H9 (cell line): ENCODE data around the gene MND1. TPM values are rescaled to one million over a fixed set of nuclear protein-coding genes. Genes with fewer than 3 reads are reported as not detected.
"Not testable (repeated sequence)": the region's sequence is repeated elsewhere in the genome, so short reads cannot be mapped to it uniquely, and the experiment has no call there.

Experiments used
- DNase-seq: peaks from one replicate; pipeline ENCODE4 v3.0.0-alpha.2; 2017
- H2AFZ ChIP-seq: one replicate; pipeline ENCODE4 v1.6.1; 2013; ENCODE audit warnings: mild to moderate bottlenecking, low read length, control low read depth, moderate library complexity
- H2AK5ac ChIP-seq: 2 replicates; pipeline ENCODE4 v1.6.1; 2013; ENCODE audit warnings: low read length, control low read depth, mixed read lengths; ENCODE audit not compliant: insufficient read length
- H2BK120ac ChIP-seq: one replicate; pipeline ENCODE4 v1.6.1; 2013; ENCODE audit warnings: low read depth, mild to moderate bottlenecking, low read length, control low read depth, inconsistent platforms; ENCODE audit not compliant: poor library complexity, severe bottlenecking
- H2BK12ac ChIP-seq: 2 replicates; pipeline ENCODE4 v1.6.1; 2013; ENCODE audit warnings: low read length, control low read depth, mixed read lengths, low read depth; ENCODE audit not compliant: insufficient read length
- H2BK15ac ChIP-seq: 2 replicates; pipeline ENCODE4 v1.6.1; 2013; ENCODE audit warnings: low read depth, low read length, control low read depth
- H2BK20ac ChIP-seq: one replicate; pipeline ENCODE4 v1.6.1; 2013; ENCODE audit warnings: low read depth, mild to moderate bottlenecking, low read length, control low read depth, inconsistent platforms; ENCODE audit not compliant: poor library complexity, severe bottlenecking
- H2BK5ac ChIP-seq: 2 replicates; pipeline ENCODE4 v1.6.1; 2013; ENCODE audit warnings: low read length, control low read depth, mixed read lengths; ENCODE audit not compliant: insufficient read length
- H3K14ac ChIP-seq: 2 replicates; pipeline ENCODE4 v1.6.1; 2013; ENCODE audit warnings: low read length, control low read depth; ENCODE audit not compliant: insufficient read depth
- H3K18ac ChIP-seq: 2 replicates; pipeline ENCODE4 v1.6.1; 2013; ENCODE audit warnings: low read depth, mild to moderate bottlenecking, mixed read lengths, low read length, control low read depth; ENCODE audit not compliant: insufficient read length
- H3K23ac ChIP-seq: 2 replicates; pipeline ENCODE4 v1.6.1; 2013; ENCODE audit warnings: low read length, control low read depth, mixed read lengths, low read depth; ENCODE audit not compliant: insufficient read length
- H3K23me2 ChIP-seq: 2 replicates; pipeline ENCODE4 v1.6.1; 2013; ENCODE audit warnings: low read depth, mild to moderate bottlenecking, mixed read lengths, low read length, control low read depth; ENCODE audit not compliant: insufficient read length, poor library complexity, severe bottlenecking
- H3K27ac ChIP-seq: 2 replicates; pipeline ENCODE4 v1.5.1; 2013; ENCODE audit warnings: low read length, control low read depth, mixed read lengths, low read depth; ENCODE audit not compliant: insufficient read length
- H3K27me3 ChIP-seq: 2 replicates; pipeline ENCODE4 v1.6.1; 2013; ENCODE audit warnings: low read length, control low read depth, inconsistent platforms; ENCODE audit not compliant: insufficient read depth
- H3K4ac ChIP-seq: 2 replicates; pipeline ENCODE4 v1.6.1; 2013; ENCODE audit warnings: low read depth, mild to moderate bottlenecking, control low read depth, inconsistent platforms, low read length, moderate library complexity
- H3K4me1 ChIP-seq: 2 replicates; pipeline ENCODE4 v1.6.1; 2013; ENCODE audit warnings: low read length, control low read depth, inconsistent platforms; ENCODE audit not compliant: insufficient read depth
- H3K4me2 ChIP-seq: 2 replicates; pipeline ENCODE4 v1.6.1; 2013; ENCODE audit warnings: low read length, control low read depth, mixed read lengths; ENCODE audit not compliant: insufficient read length, insufficient read depth
- H3K56ac ChIP-seq: 2 replicates; pipeline ENCODE4 v1.6.1; 2013; ENCODE audit warnings: low read depth, mild to moderate bottlenecking, mixed read lengths, low read length, control low read depth; ENCODE audit not compliant: insufficient read length
- H3K79me1 ChIP-seq: 2 replicates; pipeline ENCODE4 v1.6.1; 2013; ENCODE audit warnings: low read depth, mild to moderate bottlenecking, moderate library complexity, low read length, control low read depth, inconsistent platforms; ENCODE audit not compliant: insufficient read depth, poor library complexity, severe bottlenecking
- H3K79me2 ChIP-seq: 2 replicates; pipeline ENCODE4 v1.6.1; 2013; ENCODE audit warnings: low read length, control low read depth, inconsistent platforms; ENCODE audit not compliant: insufficient read depth
- H3K9ac ChIP-seq: 2 replicates; pipeline ENCODE4 v1.6.1; 2013; ENCODE audit warnings: low read length, control low read depth, mixed read lengths; ENCODE audit not compliant: insufficient read length; ENCODE audit errors: extremely low read depth
- H3K9me3 ChIP-seq: one replicate; pipeline ENCODE4 v1.6.1; 2013; ENCODE audit warnings: low read depth, low read length, inconsistent platforms; ENCODE audit not compliant: control insufficient read depth
- H3T11ph ChIP-seq: one replicate; pipeline ENCODE4 v1.6.1; 2013; ENCODE audit warnings: mild to moderate bottlenecking, low read length, control low read depth, inconsistent platforms
- H4K20me1 ChIP-seq: one replicate; pipeline ENCODE4 v1.6.1; 2013; ENCODE audit not compliant: control insufficient read depth, insufficient read length, insufficient read depth
- H4K5ac ChIP-seq: 2 replicates; pipeline ENCODE4 v1.6.1; 2013; ENCODE audit warnings: low read depth, mild to moderate bottlenecking, mixed read lengths, low read length, control low read depth; ENCODE audit not compliant: insufficient read length
- H4K8ac ChIP-seq: replicated peaks from 2 replicates; pipeline ENCODE4 v1.6.1; 2013; ENCODE audit warnings: low read length, control low read depth, mixed read lengths, low read depth; ENCODE audit not compliant: insufficient read length
- H4K91ac ChIP-seq: 2 replicates; pipeline ENCODE4 v1.6.1; 2013; ENCODE audit warnings: low read depth, mild to moderate bottlenecking, moderate library complexity, mixed read lengths, low read length, control low read depth; ENCODE audit not compliant: insufficient read length
- H3K27ac Mint-ChIP-seq, 3 experiments: 2 replicates in 2 of 3; 3 replicates in 1 of 3; pipeline ENCODE4 v1.8.0; 2020 to 2021; ENCODE audit warnings: mixed read lengths in 3 of 3, mild to moderate bottlenecking in 1 of 3, moderate library complexity in 1 of 3
- H3K27me3 Mint-ChIP-seq: 2 replicates; pipeline ENCODE4 v1.8.0; 2021; ENCODE audit warnings: low read depth, mild to moderate bottlenecking, moderate library complexity, mixed read lengths
- H3K36me3 Mint-ChIP-seq, 3 experiments: 2 replicates in 2 of 3; 3 replicates in 1 of 3; pipeline ENCODE4 v1.8.0; 2020 to 2021; ENCODE audit warnings: low read depth in 3 of 3, mixed read lengths in 3 of 3; ENCODE audit not compliant: insufficient read depth in 1 of 3
- H3K4me1 Mint-ChIP-seq, 2 experiments: 2 replicates each; pipeline ENCODE4 v1.8.0; 2020; ENCODE audit warnings: mixed read lengths in 2 of 2
- H3K4me3 Mint-ChIP-seq, 2 experiments: 2 replicates in 1 of 2; 3 replicates in 1 of 2; pipeline ENCODE4 v1.8.0; 2020 to 2021; ENCODE audit warnings: mild to moderate bottlenecking in 2 of 2, mixed read lengths in 2 of 2, moderate library complexity in 1 of 2
- H3K9me3 Mint-ChIP-seq, 2 experiments: 2 replicates in 1 of 2; 3 replicates in 1 of 2; pipeline ENCODE4 v1.8.0; 2020; ENCODE audit warnings: mild to moderate bottlenecking in 2 of 2, mixed read lengths in 2 of 2, moderate library complexity in 1 of 2
- WGBS: extraction: QIAGEN DNeasy Blood & Tissue Kit; methylation state at CpG from one replicate; pipeline ENCODE4 v1.1.7; 2013; ENCODE audit warnings: missing lambda C conversion rate, low lambda C conversion rate, mixed read lengths; ENCODE audit not compliant: insufficient read length; ENCODE audit errors: extremely low coverage; 5-methylcytosine and 5-hydroxymethylcytosine counted together
- total RNA-seq: library from RNA; stranded (reverse); gene quantifications from 2 replicates; pipeline ENCODE4 v1.2.1, GENCODE V29; 2021
- TF ChIP-seq, protein P1 (sequence below): fragments of 200-600 bp; sonication (generic); conservative IDR thresholded peaks from 3 replicates; pipeline ENCODE4 v1.8.0; 2021; ENCODE audit warnings: antibody characterized with exemption, mild to moderate bottlenecking

The MND1 gene
- total RNA-seq, 1 experiment from 2014 or later = 21.0 TPM

DNA sequence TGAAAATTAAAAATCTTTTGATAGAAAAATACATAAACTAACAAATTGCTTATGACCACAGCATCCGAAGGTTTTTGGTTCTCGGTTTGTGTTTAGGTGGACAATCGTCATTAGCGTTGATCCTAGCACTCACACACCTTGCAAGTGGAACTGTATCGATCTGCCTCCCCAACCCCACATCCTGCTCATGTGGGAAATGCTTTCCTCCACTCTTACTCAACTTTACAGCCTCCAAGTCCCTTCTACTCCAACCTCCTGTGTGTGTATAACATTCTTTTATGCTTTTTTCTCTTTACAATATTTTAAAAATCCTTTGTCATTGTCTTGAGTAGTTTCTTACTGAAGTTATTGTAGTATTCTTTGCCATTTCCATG is 106.0 kb downstream of the MND1 start:
- no peak overlapping the region for H3K4me2 ChIP-seq
- H3K23ac ChIP-seq = peak overlapping the region; percentile 29
- H3K36me3 Mint-ChIP-seq = no peaks in the 10 kb centered on the region
- H2BK12ac ChIP-seq = no peak overlapping the region
- no peaks in the 10 kb centered on the region for H3K79me2 ChIP-seq
- no peak overlapping the region for H4K5ac ChIP-seq
- no peaks in the 10 kb centered on the region for H3K79me1 ChIP-seq
- H2BK15ac ChIP-seq = no peak overlapping the region
- H3K27ac ChIP-seq = no peak overlapping the region
- no peak for DNase-seq
- no peak overlapping the region for H3K14ac ChIP-seq
- H4K8ac ChIP-seq = no peak overlapping the region
- no peak overlapping the region for H4K91ac ChIP-seq
- H3K9ac ChIP-seq = no peak overlapping the region
- no peak overlapping the region for H2BK20ac ChIP-seq
- H3T11ph ChIP-seq = no peak overlapping the region
- H3K27me3 ChIP-seq = no peaks in the 10 kb centered on the region
- no peaks in the 10 kb centered on the region for H3K27me3 Mint-ChIP-seq
- no peak overlapping the region for H3K4ac ChIP-seq
- H3K23me2 ChIP-seq = no peaks in the 10 kb centered on the region
- no peak overlapping the region for H3K27ac Mint-ChIP-seq
- no peaks in the 10 kb centered on the region for H4K20me1 ChIP-seq
- TF ChIP-seq, protein P1, sequence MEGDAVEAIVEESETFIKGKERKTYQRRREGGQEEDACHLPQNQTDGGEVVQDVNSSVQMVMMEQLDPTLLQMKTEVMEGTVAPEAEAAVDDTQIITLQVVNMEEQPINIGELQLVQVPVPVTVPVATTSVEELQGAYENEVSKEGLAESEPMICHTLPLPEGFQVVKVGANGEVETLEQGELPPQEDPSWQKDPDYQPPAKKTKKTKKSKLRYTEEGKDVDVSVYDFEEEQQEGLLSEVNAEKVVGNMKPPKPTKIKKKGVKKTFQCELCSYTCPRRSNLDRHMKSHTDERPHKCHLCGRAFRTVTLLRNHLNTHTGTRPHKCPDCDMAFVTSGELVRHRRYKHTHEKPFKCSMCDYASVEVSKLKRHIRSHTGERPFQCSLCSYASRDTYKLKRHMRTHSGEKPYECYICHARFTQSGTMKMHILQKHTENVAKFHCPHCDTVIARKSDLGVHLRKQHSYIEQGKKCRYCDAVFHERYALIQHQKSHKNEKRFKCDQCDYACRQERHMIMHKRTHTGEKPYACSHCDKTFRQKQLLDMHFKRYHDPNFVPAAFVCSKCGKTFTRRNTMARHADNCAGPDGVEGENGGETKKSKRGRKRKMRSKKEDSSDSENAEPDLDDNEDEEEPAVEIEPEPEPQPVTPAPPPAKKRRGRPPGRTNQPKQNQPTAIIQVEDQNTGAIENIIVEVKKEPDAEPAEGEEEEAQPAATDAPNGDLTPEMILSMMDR = no peak
- no peak overlapping the region for H3K4me3 Mint-ChIP-seq
- no peak overlapping the region for H2AK5ac ChIP-seq
- H3K18ac ChIP-seq = no peak overlapping the region
- no CpG with 5 or more reads among the region's 5 CpGs for WGBS
- no peak overlapping the region for H2BK5ac ChIP-seq
- H2BK120ac ChIP-seq = no peak overlapping the region
- no peaks in the 10 kb centered on the region for H3K9me3 Mint-ChIP-seq
- no peak overlapping the region for H2AFZ ChIP-seq
- no peaks in the 10 kb centered on the region for H3K4me1 ChIP-seq
- H3K4me1 Mint-ChIP-seq = peaks cover 16 to 18% of the 10 kb centered on the region in 2 experiments
- no peak overlapping the region for H3K56ac ChIP-seq
- H3K9me3 ChIP-seq = no peaks in the 10 kb centered on the region

DNA sequence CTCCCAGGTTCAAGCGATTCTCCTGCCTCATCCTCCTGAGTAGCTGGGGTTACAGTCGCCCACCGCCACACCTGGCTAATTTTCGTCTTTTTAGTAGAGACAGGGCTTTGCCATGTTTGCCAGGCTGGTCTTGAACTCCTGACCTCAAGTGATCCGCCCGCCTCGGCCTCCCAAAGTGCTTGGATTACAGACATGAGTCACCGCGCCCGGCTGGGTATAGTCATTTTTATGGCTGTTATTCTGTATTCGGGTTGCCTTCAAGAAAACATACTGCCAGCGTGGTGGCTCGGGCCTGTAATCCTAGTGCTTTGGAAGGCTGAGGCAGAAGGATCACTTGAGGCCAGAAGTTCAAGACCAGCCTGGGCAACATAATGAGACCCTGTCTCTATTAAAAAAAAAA is 106.7 kb downstream of the MND1 start:
- WGBS = no CpG with 5 or more reads among the region's 13 CpGs
- not testable (repeated sequence) for H2BK12ac ChIP-seq, H3K23ac ChIP-seq, H3K4me1 ChIP-seq, H3K4me3 Mint-ChIP-seq, H3K27me3 ChIP-seq, H3K27ac ChIP-seq, DNase-seq, H3K23me2 ChIP-seq, H2BK5ac ChIP-seq, H3K9ac ChIP-seq, H2BK120ac ChIP-seq, H3K79me2 ChIP-seq, H3K56ac ChIP-seq, H4K5ac ChIP-seq, H3K4me2 ChIP-seq, H4K91ac ChIP-seq, H4K20me1 ChIP-seq, H2BK15ac ChIP-seq, H2AFZ ChIP-seq, H2BK20ac ChIP-seq, H3K9me3 Mint-ChIP-seq, H2AK5ac ChIP-seq, H3K36me3 Mint-ChIP-seq, H3K27me3 Mint-ChIP-seq, H3K14ac ChIP-seq, H3K18ac ChIP-seq, H3T11ph ChIP-seq, H3K9me3 ChIP-seq, H3K27ac Mint-ChIP-seq, H3K79me1 ChIP-seq, H4K8ac ChIP-seq, H3K4ac ChIP-seq
- peaks cover 16 to 18% of the 10 kb centered on the region in 2 experiments for H3K4me1 Mint-ChIP-seq
